ENCODE results near the gene FBXO28.
A peak's percentile ranks its signal among the peaks of the same experiment; 100 is the strongest.

Gene FBXO28

GRCh38 chr1:224113545-224113917 is 380 bp upstream of the FBXO28 start:
- TF ChIP-seq, protein P1, sequence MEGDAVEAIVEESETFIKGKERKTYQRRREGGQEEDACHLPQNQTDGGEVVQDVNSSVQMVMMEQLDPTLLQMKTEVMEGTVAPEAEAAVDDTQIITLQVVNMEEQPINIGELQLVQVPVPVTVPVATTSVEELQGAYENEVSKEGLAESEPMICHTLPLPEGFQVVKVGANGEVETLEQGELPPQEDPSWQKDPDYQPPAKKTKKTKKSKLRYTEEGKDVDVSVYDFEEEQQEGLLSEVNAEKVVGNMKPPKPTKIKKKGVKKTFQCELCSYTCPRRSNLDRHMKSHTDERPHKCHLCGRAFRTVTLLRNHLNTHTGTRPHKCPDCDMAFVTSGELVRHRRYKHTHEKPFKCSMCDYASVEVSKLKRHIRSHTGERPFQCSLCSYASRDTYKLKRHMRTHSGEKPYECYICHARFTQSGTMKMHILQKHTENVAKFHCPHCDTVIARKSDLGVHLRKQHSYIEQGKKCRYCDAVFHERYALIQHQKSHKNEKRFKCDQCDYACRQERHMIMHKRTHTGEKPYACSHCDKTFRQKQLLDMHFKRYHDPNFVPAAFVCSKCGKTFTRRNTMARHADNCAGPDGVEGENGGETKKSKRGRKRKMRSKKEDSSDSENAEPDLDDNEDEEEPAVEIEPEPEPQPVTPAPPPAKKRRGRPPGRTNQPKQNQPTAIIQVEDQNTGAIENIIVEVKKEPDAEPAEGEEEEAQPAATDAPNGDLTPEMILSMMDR (conservative IDR thresholded peaks at IDR 0.05) = no peak

GRCh38 chr1:224114787-224115175 is 870 bp downstream of the FBXO28 start:
- TF ChIP-seq, protein P1 (conservative IDR thresholded peaks at IDR 0.05) = no peak

More at GRCh38 chr1:224113545-224113917, 380 bp upstream of the FBXO28 start:
- peak overlapping the region; percentile 96 for H3K27ac ChIP-seq

GRCh38 chr1:224116131-224116530 is 2.2 kb downstream of the FBXO28 start:
- TF ChIP-seq, protein P1 (conservative IDR thresholded peaks at IDR 0.05) = peak; percentile 63

More at GRCh38 chr1:224114787-224115175, 870 bp downstream of the FBXO28 start:
- H3K27ac ChIP-seq = peak overlapping the region; percentile 96

GRCh38 chr1:224118688-224119087 is 4.8 kb downstream of the FBXO28 start:
- TF ChIP-seq, protein P1 (conservative IDR thresholded peaks at IDR 0.05) = no peak
- 0 out of 2 replicates have a peak overlapping the region, but pooled peaks have one; percentile 5 for H3K27ac ChIP-seq

More at GRCh38 chr1:224116131-224116530, 2.2 kb downstream of the FBXO28 start:
- H3K27ac ChIP-seq = peak overlapping the region; percentile 40

- no peak overlapping the region for H3K27ac ChIP-seq
- TF ChIP-seq, protein P1 (conservative IDR thresholded peaks at IDR 0.05) = no peak
Observed at GRCh38 chr1:224123136-224123535, 9.2 kb downstream of the FBXO28 start.

DNA sequence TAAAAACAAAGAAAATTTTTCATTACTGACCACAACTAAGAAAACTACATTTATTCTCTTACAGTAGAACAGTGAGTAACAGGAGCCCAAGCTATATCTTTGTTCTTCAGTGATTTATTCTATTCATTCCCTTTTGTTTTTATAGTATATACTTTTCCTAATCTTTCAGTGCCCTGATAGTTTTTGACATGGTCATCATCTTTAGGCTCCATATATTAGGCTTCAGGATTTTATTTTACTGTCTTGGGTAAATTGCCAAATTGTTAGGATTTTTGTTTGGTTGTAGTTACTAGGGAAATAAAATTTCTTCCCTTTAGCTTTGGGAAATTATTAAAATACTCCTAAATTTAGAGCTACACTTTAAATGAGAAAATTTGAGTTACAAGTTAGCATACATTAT is 10.3 kb downstream of the FBXO28 start:
- H3K27ac ChIP-seq = no peak overlapping the region
- TF ChIP-seq, protein P1 (conservative IDR thresholded peaks at IDR 0.05) = no peak

GRCh38 chr1:224127925-224128819 is 14.3 kb downstream of the FBXO28 start:
- H3K27ac ChIP-seq = peak overlapping the region; percentile 41
- TF ChIP-seq, protein P1 (conservative IDR thresholded peaks at IDR 0.05) = no peak
